Activated CD8-positive, alpha-beta memory T cell treated with anti-CD3 and anti-CD28 coated beads for 1 hour (primary cell): ENCODE results near the gene AMACR.
"Not testable (repeated sequence)": the region's sequence is repeated elsewhere in the genome, so short reads cannot be mapped to it uniquely, and the experiment has no call there.

ENCODE experiments used
- DNase-seq, 2 donors: peaks; one replicate each; pipeline ENCODE4 v3.0.0-alpha.2; 2020; ENCODE audit warnings: low read depth in 1 of 2; ENCODE audit errors: extremely low read depth in 1 of 2

Gene AMACR

GRCh38 chr5:33969572-33970452 is 38.0 kb downstream of the AMACR start:
- no peak for DNase-seq

GRCh38 chr5:33968211-33969005 is 39.4 kb downstream of the AMACR start:
- no peak for DNase-seq

- DNase-seq: no peak
Observed at GRCh38 chr5:33966805-33967204, 41.0 kb downstream of the AMACR start.

- no peak for DNase-seq
Observed at GRCh38 chr5:33964132-33964700, 43.6 kb downstream of the AMACR start.

- DNase-seq: no peak
Observed at GRCh38 chr5:33958176-33958575, 49.7 kb downstream of the AMACR start.

GRCh38 chr5:33957577-33958150 is 50.2 kb downstream of the AMACR start:
- DNase-seq: no peak

GRCh38 chr5:33952175-33952574 is 55.7 kb downstream of the AMACR start:
- not testable (repeated sequence) for DNase-seq

GRCh38 chr5:33944543-33945132 is 63.2 kb downstream of the AMACR start:
- DNase-seq: no peak

GRCh38 chr5:33941090-33941489 is 66.8 kb downstream of the AMACR start:
- DNase-seq: no peak

- DNase-seq: no peak
Observed at GRCh38 chr5:33939556-33940262, 68.1 kb downstream of the AMACR start.

- DNase-seq: no peak
Observed at GRCh38 chr5:33938881-33939280, 69.0 kb downstream of the AMACR start.

- no peak for DNase-seq
Observed at GRCh38 chr5:33938507-33938796, 69.4 kb downstream of the AMACR start.

GRCh38 chr5:33937707-33938506 is 69.9 kb downstream of the AMACR start:
- DNase-seq: no peak

GRCh38 chr5:33937017-33937706 is 70.7 kb downstream of the AMACR start:
- no peak for DNase-seq

- DNase-seq: no peak
Observed at GRCh38 chr5:33936381-33937016, 71.4 kb downstream of the AMACR start, which contains the start of gene RXFP3. Gene RXFP3 (plus strand): TSS chr5:33936386. CDS start chr5:33936741, 355 bp downstream.
